GM06990 (cell line): Measurements from ENCODE around the gene ZNF628.

Experiments used
- DNase-seq: peaks from one replicate; pipeline ENCODE4 v3.0.0-alpha.2; 2011; ENCODE audit not compliant: insufficient read length; ENCODE audit errors: extremely low read depth
- H3K27me3 ChIP-seq: replicated peaks from 2 replicates; pipeline ENCODE4 v1.6.0; 2011; ENCODE audit warnings: low read length; ENCODE audit not compliant: control insufficient read depth, insufficient read depth
- H3K36me3 ChIP-seq: 2 replicates; pipeline ENCODE4 v1.5.1; 2011; ENCODE audit warnings: low read length; ENCODE audit not compliant: control insufficient read depth, insufficient read depth
- H3K4me3 ChIP-seq: replicated peaks from 2 replicates; pipeline ENCODE4 v1.5.1; 2011; ENCODE audit warnings: low read depth, mild to moderate bottlenecking, control low read depth, low read length
- TF ChIP-seq, protein P1 (sequence below): IDR thresholded peaks from 2 replicates; pipeline ENCODE4 v1.5.1; 2011; ENCODE audit warnings: low read length, control low read depth, mild to moderate bottlenecking, inconsistent platforms; ENCODE audit not compliant: insufficient read depth, poor library complexity, severe bottlenecking

The ZNF628 gene

DNA sequence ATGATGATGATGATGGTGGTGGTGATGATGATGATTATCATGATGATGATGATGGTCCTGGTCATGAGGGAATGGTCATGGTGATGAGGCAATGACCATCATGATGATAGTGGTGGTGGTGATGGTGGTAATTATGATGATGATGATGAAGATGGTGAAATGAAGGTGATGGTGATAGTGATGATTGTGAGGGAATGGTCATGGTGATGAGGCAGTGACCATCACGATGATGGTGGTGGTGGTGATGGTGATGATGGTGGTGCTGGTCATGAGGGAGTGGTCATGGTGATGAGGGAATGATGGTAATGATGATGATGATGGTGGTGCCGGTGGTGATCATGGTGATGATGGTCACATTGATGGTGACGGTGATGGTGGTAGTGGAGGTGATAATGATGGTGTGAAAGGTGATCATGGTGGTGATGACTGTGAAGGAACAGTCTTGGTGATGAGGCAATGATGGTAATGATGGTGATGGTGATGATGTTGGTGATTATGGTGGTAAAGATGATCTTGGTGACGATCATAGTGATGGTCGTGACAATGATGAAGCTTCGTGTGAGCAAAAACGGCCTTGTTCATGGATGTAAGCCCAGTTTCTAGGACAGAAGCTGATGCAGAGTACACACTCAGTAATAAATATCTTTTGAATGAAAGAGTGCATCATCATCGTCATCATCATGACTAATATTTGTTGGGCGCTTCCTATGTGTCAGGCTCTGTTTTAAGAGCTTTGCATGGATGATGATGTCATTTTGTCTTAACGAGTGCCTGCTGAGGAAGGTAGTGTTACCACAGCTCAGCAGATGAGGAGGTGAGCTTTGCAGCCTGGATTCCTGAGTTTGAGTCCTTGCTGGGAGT lies 43.3 kb downstream of the ZNF628 start:
- no peaks in the 10 kb centered on the region for H3K36me3 ChIP-seq
- DNase-seq, result no peak
- TF ChIP-seq, protein P1, sequence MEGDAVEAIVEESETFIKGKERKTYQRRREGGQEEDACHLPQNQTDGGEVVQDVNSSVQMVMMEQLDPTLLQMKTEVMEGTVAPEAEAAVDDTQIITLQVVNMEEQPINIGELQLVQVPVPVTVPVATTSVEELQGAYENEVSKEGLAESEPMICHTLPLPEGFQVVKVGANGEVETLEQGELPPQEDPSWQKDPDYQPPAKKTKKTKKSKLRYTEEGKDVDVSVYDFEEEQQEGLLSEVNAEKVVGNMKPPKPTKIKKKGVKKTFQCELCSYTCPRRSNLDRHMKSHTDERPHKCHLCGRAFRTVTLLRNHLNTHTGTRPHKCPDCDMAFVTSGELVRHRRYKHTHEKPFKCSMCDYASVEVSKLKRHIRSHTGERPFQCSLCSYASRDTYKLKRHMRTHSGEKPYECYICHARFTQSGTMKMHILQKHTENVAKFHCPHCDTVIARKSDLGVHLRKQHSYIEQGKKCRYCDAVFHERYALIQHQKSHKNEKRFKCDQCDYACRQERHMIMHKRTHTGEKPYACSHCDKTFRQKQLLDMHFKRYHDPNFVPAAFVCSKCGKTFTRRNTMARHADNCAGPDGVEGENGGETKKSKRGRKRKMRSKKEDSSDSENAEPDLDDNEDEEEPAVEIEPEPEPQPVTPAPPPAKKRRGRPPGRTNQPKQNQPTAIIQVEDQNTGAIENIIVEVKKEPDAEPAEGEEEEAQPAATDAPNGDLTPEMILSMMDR, result no peak
- H3K4me3 ChIP-seq, result no peak overlapping the region
- H3K27me3 ChIP-seq, result no peaks in the 10 kb centered on the region

DNA sequence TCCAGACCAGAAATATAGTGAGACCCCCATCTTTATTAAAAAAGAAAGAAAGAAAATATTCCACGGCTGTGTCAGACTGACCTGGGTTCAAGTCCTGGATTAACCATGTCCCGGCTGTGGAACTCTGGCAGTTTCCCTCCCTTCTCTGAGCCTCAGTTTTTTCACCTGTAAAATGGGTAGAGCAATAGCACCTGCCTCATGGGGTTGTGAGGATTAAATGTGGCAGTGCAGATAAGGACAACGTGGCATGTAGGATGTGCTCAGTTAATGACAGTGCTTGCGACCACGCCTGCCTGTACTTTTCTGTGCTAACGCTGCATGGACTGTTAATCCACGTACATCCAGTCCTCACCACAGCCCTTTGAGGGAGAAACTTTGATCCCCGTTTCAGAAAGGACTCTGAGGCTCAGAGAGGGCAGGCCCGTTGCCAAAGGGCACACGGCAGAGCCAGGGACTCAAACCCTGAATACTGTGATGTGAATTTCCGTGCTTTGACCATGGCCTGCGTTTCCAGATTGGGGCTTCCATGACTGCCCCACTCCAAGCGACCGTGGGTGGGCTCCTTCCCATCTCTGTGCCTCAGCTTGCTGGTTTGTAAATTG lies 44.4 kb downstream of the ZNF628 start:
- no peaks in the 10 kb centered on the region for H3K36me3 ChIP-seq
- no peak for DNase-seq
- H3K27me3 ChIP-seq, result no peaks in the 10 kb centered on the region
- no peak overlapping the region for H3K4me3 ChIP-seq
- TF ChIP-seq, protein P1, result no peak

DNA sequence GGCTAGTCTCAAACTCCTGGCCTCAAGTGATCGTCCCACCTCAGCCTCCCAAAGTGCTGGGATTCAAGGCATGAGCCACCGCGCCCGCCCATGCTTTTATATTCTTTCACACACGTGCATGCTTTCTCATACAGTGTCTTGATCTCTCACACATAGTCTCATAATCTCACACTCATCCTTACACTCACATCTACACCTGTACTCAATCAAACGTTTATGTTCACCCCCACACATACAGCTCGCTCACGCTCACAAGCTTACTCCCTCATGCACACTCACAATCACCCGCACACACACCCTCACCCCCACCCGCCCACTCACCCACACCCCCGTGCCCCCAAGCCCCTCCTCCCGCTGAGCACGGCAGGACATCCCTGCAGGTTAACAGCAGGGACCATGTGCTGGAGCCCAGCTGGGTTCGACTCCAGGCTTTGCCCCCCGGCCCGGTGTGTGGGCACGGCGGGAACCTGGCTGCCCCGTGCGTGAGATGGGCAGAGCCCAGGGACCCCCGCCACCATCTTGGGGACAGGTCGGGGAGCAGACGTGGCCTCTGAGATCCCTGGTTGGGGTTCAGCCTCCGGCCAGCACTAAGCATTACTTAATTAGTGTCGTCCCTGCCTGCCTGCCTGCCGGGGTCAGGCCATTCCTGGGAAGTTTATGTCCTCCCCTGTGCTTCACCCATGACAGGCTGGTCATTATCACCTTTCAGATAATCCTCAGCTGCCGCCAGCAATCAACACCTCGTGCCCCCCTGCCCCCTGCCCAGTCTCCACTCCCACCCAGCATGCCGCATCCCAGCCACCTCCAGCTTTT lies 49.1 kb downstream of the ZNF628 start:
- H3K4me3 ChIP-seq, result no peak overlapping the region
- TF ChIP-seq, protein P1, result no peak
- no peak for DNase-seq
- H3K27me3 ChIP-seq, result no peaks in the 10 kb centered on the region
- H3K36me3 ChIP-seq, result no peaks in the 10 kb centered on the region

DNA sequence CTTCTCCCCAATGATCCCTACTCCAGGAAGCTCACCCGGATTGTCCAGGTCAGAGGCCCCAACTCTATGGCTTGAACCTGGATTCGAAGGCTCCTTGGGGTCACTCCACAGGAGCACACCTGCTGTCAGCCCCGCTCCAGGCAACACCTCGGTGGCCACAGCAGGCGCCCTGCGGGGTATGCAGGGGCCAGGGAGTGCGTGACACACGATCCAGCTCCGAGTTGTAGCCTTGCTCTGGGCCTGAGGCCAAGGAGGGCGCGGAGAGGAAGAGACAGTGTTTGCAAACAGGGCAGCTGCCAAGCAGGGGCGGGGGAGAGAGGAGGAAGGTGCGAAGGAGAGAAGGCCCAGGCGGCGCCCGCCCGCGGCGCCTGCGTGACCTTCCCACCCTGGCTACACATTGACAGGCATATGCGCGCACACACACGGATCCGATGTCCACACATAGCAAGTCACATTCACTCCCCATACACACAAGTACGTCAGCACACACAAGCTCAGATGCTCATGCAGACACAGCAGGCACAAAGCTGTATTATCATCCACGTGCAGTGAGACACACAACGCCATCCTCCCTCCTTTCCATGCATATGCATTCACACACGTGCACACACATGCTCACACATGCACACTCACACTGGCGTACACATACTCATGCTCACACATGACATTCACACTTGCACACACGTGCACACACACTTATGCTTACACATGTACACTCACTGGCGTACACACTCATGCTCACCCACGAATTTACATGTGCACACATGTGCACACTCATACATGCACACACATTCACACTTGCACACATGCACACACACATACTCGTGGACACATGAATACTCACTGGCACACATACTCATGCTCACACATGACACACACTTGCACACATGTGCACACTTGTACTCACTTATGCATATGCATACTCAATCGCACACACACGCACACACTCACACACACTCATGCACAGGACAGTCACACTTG lies 50.1 kb downstream of the ZNF628 start:
- Histone ChIP-seq H3K36me3 (no peaks in the 10 kb centered on the region), H3K4me3 (no peak overlapping the region), H3K27me3 (no peaks in the 10 kb centered on the region)
- DNase-seq, result no peak
- TF ChIP-seq, protein P1, result no peak
